ENCODE measurements around the gene TDRD1. TPM values are rescaled to one million over a fixed set of nuclear protein-coding genes. Genes with fewer than 3 reads are reported as not detected.

Gene TDRD1
- total and polyA plus RNA-seq, 10 of the 15 experiments (the other 5 are each of a cell fraction or from before 2014, with no cell fraction given), result 0.03 to 0.04 TPM; not detected in 8

GRCh38 chr10:114173921-114174694, 5.0 kb upstream of the TDRD1 start, which contains the start of gene CCDC186 (continued):
- TF ChIP-seq PBX3 (IDR thresholded peaks at IDR 0.05; ENCODE audit: insufficient replicate concordance, low read depth, low read length), result peak; percentile 22
- peak; percentile 28; the same call in 1 of the 2 replicates for TF ChIP-seq GATAD2B (conservative IDR thresholded peaks at IDR 0.05; ENCODE audit: low read depth)
- TF ChIP-seq BACH1 (IDR thresholded peaks at IDR 0.05; ENCODE audit: borderline replicate concordance), result peak; percentile 43; the same call in 1 of the 2 replicates
- TF ChIP-seq SP1 (IDR thresholded peaks at IDR 0.05; ENCODE audit: low read depth, low read length), result peak; percentile 74
- TF ChIP-seq POLR2AphosphoS2 (IDR thresholded peaks at IDR 0.05; ENCODE audit: low read depth, low read length), result peak; percentile 51; the same call in 1 of the 2 replicates
- TF ChIP-seq RFX5 (IDR thresholded peaks at IDR 0.05; ENCODE audit: low read depth, low read length), result peak; percentile 91
- TF ChIP-seq, protein P1, sequence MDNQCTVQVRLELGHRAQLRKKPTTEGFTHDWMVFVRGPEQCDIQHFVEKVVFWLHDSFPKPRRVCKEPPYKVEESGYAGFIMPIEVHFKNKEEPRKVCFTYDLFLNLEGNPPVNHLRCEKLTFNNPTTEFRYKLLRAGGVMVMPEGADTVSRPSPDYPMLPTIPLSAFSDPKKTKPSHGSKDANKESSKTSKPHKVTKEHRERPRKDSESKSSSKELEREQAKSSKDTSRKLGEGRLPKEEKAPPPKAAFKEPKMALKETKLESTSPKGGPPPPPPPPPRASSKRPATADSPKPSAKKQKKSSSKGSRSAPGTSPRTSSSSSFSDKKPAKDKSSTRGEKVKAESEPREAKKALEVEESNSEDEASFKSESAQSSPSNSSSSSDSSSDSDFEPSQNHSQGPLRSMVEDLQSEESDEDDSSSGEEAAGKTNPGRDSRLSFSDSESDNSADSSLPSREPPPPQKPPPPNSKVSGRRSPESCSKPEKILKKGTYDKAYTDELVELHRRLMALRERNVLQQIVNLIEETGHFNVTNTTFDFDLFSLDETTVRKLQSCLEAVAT (IDR thresholded peaks at IDR 0.05), result 0 out of 2 replicates have a peak, but pooled peaks have one; percentile 52
- no peak for TF ChIP-seq MYC (IDR thresholded peaks at IDR 0.05; ENCODE audit: insufficient read depth, insufficient read length, insufficient replicate concordance, low read length, severe bottlenecking)
- TF ChIP-seq IKZF1 (conservative IDR thresholded peaks at IDR 0.05), result peak; percentile 34
- TF ChIP-seq RELA (IDR thresholded peaks at IDR 0.05; ENCODE audit: borderline replicate concordance, partially characterized antibody), result peak; percentile 13
- TF ChIP-seq, protein P2, sequence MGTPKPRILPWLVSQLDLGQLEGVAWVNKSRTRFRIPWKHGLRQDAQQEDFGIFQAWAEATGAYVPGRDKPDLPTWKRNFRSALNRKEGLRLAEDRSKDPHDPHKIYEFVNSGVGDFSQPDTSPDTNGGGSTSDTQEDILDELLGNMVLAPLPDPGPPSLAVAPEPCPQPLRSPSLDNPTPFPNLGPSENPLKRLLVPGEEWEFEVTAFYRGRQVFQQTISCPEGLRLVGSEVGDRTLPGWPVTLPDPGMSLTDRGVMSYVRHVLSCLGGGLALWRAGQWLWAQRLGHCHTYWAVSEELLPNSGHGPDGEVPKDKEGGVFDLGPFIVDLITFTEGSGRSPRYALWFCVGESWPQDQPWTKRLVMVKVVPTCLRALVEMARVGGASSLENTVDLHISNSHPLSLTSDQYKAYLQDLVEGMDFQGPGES (IDR thresholded peaks at IDR 0.05), result no peak
- peak; percentile 37 for TF ChIP-seq PKNOX1 (IDR thresholded peaks at IDR 0.05)
- no peak for TF ChIP-seq ETV6 (conservative IDR thresholded peaks at IDR 0.05 in 1 of 2, IDR thresholded peaks at IDR 0.05 in 1 of 2; ENCODE audit: borderline replicate concordance in 1 of 2, low read depth in 1 of 2)
- TF ChIP-seq NR2F1 (conservative IDR thresholded peaks at IDR 0.05), result peak; percentile 40
- TF ChIP-seq JUNB (IDR thresholded peaks at IDR 0.05), result no peak
- TF ChIP-seq NFYB (IDR thresholded peaks at IDR 0.05; ENCODE audit: insufficient read depth, low read depth, low read length), result peak; percentile 98
- TF ChIP-seq PML (IDR thresholded peaks at IDR 0.05; ENCODE audit: low read length), result 0 out of 2 replicates have a peak, but pooled peaks have one; percentile 56
- TF ChIP-seq, protein P3, sequence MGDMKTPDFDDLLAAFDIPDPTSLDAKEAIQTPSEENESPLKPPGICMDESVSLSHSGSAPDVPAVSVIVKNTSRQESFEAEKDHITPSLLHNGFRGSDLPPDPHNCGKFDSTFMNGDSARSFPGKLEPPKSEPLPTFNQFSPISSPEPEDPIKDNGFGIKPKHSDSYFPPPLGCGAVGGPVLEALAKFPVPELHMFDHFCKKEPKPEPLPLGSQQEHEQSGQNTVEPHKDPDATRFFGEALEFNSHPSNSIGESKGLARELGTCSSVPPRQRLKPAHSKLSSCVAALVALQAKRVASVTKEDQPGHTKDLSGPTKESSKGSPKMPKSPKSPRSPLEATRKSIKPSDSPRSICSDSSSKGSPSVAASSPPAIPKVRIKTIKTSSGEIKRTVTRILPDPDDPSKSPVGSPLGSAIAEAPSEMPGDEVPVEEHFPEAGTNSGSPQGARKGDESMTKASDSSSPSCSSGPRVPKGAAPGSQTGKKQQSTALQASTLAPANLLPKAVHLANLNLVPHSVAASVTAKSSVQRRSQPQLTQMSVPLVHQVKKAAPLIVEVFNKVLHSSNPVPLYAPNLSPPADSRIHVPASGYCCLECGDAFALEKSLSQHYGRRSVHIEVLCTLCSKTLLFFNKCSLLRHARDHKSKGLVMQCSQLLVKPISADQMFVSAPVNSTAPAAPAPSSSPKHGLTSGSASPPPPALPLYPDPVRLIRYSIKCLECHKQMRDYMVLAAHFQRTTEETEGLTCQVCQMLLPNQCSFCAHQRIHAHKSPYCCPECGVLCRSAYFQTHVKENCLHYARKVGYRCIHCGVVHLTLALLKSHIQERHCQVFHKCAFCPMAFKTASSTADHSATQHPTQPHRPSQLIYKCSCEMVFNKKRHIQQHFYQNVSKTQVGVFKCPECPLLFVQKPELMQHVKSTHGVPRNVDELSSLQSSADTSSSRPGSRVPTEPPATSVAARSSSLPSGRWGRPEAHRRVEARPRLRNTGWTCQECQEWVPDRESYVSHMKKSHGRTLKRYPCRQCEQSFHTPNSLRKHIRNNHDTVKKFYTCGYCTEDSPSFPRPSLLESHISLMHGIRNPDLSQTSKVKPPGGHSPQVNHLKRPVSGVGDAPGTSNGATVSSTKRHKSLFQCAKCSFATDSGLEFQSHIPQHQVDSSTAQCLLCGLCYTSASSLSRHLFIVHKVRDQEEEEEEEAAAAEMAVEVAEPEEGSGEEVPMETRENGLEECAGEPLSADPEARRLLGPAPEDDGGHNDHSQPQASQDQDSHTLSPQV (IDR thresholded peaks at IDR 0.05), result no peak
- TF ChIP-seq MXI1 (IDR thresholded peaks at IDR 0.05; ENCODE audit: low read depth, low read length), result no peak
- TF ChIP-seq POLR2AphosphoS5 (IDR thresholded peaks at IDR 0.05; ENCODE audit: low read length), result peak; percentile 91
